ENCODE results near the gene GIPC2. TPM values are rescaled to one million over a fixed set of nuclear protein-coding genes. Genes with fewer than 3 reads are reported as not detected.

GIPC2 gene
- total and polyA plus RNA-seq, 10 of the 15 experiments (the other 5 are each of a cell fraction or from before 2014, with no cell fraction given) = 0.03 to 0.23 (median 0.06) TPM; not detected in 2

DNA sequence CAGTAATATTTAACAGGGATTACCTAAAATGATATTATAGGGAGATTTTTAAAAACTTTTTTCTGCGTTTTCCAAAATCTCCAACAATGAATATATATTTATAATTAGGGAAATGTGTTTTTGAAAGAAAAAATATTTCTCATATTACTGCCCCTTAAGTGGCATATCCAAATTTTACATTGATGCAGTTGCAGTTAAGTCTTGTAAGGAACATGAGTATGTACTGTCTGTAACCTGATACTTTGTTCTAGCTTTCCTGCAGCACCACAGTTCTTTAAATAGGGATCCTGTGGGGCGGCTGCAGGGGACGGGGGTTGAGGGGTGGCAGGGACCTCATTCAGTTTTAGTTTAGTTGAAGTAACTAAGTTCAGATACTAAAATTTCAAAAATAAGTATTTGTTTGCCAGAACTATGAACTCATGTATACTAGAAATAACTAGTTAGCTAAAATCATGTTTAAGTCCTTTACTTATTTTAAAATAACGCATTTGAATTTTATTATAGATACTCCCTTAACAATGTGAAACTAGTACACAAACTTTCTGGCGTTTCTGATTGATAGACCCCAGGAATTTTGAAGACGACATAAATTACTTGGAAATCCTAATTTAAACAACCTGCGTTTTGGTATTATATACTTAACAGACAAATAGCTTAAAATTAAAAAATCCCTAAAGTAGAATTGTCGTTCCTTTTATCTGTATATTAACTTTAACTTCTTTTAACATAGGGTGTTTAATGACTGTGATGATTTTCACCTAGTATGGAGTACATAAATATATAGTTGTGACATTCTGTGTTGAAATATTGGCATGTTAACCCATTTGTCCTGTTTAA is 41.7 kb upstream of the GIPC2 start (continued):
- TF ChIP-seq TCF7 (IDR thresholded peaks at IDR 0.05; ENCODE audit: borderline replicate concordance) = peak; percentile 80; the same call in 1 of the 2 replicates
- TF ChIP-seq REST (IDR thresholded peaks at IDR 0.05; ENCODE audit: low read depth, low read length) = no peak
- peak; percentile 99 for TF ChIP-seq NFIC (IDR thresholded peaks at IDR 0.05; ENCODE audit: low read depth, low read length)
- no peak for TF ChIP-seq RELA (IDR thresholded peaks at IDR 0.05; ENCODE audit: borderline replicate concordance, partially characterized antibody)
- TF ChIP-seq, protein P1, sequence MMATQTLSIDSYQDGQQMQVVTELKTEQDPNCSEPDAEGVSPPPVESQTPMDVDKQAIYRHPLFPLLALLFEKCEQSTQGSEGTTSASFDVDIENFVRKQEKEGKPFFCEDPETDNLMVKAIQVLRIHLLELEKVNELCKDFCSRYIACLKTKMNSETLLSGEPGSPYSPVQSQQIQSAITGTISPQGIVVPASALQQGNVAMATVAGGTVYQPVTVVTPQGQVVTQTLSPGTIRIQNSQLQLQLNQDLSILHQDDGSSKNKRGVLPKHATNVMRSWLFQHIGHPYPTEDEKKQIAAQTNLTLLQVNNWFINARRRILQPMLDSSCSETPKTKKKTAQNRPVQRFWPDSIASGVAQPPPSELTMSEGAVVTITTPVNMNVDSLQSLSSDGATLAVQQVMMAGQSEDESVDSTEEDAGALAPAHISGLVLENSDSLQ (IDR thresholded peaks at IDR 0.05) = no peak; the same call in 1 of the 2 replicates
- no peak for TF ChIP-seq RCOR1 (conservative IDR thresholded peaks at IDR 0.05; ENCODE audit: low read depth, low read length)

All from GM12878 (cell line).